GM13977 (cell line): ENCODE results near the gene SSPN.

ENCODE experiments used
- DNase-seq: peaks from one replicate; pipeline ENCODE4 v3.0.0; 2012; ENCODE audit warnings: low spot score
- in situ Hi-C: fragments of 300-500 bp; cut with MboI; formaldehyde crosslinking; loops from one replicate; pipeline ENCODE4 v1.12.0; 2022; ENCODE audit warnings: low sequenced_read_pairs, low pct_unique_long_range_greater_than_20kb, mixed read lengths, inconsistent platforms; ENCODE audit not compliant: unreplicated experiment
- TF ChIP-seq, protein P1 (sequence below): IDR thresholded peaks from 2 replicates; pipeline ENCODE4 v1.5.1; 2012; ENCODE audit warnings: mild to moderate bottlenecking, control low read depth; ENCODE audit not compliant: insufficient read depth; ENCODE audit errors: extremely low read depth, missing control alignments

SSPN gene

GRCh38 chr12:26156201-26156871, 39.0 kb upstream of the SSPN start:
- in situ Hi-C loops = no loop called here
- TF ChIP-seq, protein P1, sequence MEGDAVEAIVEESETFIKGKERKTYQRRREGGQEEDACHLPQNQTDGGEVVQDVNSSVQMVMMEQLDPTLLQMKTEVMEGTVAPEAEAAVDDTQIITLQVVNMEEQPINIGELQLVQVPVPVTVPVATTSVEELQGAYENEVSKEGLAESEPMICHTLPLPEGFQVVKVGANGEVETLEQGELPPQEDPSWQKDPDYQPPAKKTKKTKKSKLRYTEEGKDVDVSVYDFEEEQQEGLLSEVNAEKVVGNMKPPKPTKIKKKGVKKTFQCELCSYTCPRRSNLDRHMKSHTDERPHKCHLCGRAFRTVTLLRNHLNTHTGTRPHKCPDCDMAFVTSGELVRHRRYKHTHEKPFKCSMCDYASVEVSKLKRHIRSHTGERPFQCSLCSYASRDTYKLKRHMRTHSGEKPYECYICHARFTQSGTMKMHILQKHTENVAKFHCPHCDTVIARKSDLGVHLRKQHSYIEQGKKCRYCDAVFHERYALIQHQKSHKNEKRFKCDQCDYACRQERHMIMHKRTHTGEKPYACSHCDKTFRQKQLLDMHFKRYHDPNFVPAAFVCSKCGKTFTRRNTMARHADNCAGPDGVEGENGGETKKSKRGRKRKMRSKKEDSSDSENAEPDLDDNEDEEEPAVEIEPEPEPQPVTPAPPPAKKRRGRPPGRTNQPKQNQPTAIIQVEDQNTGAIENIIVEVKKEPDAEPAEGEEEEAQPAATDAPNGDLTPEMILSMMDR = no peak
- peak; percentile 63 for DNase-seq

DNA sequence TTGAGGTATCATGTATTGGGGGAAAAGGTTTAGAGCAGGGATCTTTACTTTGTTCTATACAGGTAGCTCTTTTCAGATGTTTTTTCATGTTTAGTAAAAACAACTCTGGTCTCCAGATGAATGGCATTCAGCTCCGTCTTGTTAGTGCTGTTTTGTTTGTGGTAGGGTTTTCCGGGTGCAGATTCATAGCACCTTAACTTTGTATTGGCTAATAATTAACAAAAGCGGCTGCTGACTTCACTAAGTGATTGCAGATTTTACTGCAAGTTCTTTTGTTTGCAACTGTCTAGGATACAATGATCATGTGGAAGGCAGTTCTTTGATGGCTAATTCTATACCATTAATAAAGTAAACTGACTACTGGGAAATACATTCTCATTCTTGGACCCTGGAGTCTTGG, 38.4 kb upstream of the SSPN start:
- TF ChIP-seq, protein P1 = no peak
- no peak for DNase-seq
- in situ Hi-C loops = no loop called here

DNA sequence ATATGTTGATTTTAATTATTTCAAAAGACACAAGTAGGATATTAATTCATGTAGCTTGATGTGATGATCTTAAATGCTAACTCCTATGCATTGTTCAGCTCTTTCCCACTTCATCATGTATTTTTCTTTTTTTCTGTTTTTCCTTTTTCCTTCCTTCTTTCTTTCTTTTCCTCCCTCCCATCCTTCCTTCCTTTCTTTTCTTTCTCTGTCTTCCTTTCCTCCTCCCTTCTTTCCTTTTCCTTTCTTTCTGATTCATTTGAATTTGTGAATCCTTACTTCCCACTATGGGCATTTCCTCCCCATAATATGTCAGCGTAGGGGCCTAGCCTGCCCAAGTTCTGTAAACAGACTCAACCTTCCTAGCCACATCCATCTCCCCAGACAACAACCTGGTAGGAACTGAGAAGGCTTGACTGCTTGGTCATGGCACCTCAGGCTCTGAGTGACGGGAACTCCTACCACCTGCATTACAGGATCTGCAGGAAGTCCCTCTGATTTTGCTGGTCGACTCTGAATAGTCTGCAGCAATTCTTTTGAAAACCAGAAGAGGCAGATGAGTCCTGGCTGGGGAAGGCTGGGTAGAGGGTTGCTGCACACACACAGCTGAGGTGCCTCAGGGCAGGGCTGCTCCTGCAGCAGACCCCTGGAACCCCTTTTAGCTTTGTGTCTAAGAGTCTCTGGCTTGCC, 37.2 kb upstream of the SSPN start:
- in situ Hi-C loops = no loop called here
- TF ChIP-seq, protein P1 = no peak
- DNase-seq = no peak

GRCh38 chr12:26162174-26162573, 33.2 kb upstream of the SSPN start:
- no peak for DNase-seq
- TF ChIP-seq, protein P1 = no peak
- in situ Hi-C loops = no loop called here

GRCh38 chr12:26162905-26163304, 32.5 kb upstream of the SSPN start:
- TF ChIP-seq, protein P1 = no peak
- in situ Hi-C loops = no loop called here

GRCh38 chr12:26164118-26164517, 31.3 kb upstream of the SSPN start:
- no peak for DNase-seq
- in situ Hi-C loops = no loop called here
- TF ChIP-seq, protein P1 = no peak

More at GRCh38 chr12:26162905-26163304, 32.5 kb upstream of the SSPN start:
- DNase-seq = peak; percentile 31
